Measurements from ENCODE around the gene SLC9A3.

The SLC9A3 gene

DNA sequence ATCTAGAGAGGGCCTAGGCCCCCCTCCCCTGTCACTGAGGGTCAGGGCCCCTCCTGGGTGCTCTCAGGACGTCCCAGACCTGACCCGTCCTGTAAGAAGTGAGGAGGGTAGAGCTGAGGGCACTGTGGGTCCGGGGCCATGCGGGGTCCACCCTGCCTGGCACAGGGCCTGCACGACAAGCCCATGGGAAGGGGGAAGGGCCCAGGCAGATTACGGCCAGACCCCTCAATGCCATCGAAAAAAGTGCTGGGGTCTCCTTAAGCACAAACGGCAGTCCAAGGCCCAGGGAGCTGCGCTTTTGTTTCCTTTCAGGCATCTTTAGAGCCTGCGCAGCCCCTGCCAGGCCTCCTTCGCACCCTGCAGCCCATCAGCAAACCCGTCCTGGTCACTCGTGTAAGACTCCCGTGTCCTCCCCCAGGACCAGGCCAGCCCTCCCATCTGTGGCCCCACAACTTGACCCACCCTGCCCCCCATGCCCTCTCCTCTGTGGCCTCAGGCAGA is 85.7 kb downstream of the SLC9A3 start:
- DNase-seq: no peak

DNA sequence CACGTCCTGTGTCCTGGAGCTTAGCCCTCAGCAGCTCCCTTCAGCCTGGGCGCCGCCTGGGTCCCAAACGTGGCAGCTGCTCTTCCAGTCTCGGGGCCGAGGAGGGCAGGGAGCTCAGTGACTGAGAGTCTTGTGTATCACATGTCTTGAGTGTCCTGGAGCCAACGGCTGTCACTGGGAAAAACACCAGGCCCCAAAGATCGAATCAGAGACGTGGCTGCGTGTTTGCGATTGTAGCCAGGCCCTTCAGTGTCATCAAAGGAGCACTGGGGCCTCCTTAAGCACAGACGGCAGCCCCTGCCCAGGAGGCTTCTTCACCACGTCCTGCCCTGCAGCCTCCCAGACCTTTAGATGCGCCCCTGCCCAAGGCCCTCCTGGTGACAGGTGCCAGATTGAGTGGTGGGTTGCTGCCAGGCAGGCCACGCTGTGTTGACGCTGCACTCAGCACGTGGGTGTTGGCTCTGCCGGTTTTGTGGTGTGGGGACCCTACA is 86.9 kb downstream of the SLC9A3 start:
- no peak for DNase-seq

DNA sequence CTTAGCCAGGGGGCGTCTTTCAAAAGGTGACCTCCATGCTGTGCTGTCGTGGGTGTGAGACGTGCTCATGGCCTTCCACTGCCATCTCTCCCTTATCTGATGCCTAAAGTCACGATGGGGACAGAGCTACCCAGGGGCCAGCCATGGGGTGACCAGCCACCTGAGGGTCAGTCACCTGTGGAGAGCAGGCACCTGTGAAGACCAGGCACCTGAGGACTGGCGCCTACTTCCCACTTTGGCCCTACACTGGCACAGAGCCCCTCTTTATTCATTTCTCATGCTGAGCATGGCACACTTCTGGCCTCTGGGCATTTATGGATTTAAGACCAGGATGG is 87.6 kb downstream of the SLC9A3 start:
- DNase-seq: no peak

DNA sequence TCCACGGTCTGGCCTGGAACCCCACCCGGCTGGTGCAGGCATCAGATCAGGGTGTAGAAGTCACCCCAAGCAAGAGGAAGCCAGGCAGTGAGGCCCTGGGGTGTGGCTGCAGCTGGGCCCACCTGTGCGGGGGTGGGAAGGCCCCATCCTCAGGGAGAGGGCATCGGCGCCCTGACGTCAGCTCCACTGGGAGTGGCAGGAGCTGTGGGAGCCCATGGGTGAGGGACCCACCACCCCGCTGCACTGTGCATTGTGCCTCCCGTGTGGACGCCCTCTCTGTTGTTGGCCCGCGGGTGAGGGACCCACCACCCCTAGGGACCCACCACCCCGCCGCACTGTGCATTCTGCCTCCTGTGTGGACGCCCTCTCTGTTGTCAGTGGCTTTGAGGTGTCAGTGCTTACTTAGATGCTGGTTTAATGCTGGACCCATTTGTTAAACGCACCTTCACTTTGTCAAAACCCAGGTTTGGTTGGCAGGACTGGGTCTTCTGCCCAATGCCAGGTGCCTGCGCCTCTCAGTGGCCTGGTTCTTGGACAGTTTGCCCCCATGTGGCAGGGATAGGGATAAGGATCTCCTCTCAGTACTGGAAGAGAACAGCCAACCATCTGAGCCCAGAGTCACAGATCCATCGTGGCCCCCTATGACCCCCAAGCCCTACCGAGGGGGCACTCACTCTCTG is 88.1 kb downstream of the SLC9A3 start:
- DNase-seq: peak in 1 of 2 experiments; percentile 40

DNA sequence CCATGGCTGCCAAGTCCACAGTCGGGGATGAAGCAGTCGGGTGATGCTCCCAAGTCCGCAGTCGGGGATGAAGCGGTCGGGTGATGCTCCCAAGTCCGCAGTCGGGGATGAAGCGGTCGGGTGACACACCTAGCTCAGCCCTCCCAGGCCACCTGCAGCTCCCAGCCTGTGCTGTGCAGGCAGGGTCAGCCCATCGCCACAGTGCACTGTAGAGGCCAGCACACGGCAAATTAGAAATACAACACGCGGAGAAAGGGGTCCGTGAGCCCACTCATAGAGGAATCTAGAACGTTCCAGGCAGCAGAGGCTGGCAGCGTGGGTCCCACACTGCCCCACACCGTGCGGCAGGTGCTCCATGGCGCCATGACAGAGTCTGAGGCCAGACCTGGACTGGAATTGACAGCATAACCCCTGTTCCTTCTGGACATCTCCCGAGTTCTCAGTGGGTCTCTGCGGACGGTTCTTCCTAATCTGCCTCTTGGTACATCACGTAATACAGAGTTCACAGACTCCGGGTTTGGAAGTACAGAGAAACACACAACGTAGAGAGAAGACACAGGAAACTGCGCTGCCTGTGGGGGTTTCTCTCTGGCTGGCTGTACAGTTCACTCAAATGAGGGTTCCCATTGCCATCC is 89.0 kb downstream of the SLC9A3 start:
- DNase-seq: no peak

DNA sequence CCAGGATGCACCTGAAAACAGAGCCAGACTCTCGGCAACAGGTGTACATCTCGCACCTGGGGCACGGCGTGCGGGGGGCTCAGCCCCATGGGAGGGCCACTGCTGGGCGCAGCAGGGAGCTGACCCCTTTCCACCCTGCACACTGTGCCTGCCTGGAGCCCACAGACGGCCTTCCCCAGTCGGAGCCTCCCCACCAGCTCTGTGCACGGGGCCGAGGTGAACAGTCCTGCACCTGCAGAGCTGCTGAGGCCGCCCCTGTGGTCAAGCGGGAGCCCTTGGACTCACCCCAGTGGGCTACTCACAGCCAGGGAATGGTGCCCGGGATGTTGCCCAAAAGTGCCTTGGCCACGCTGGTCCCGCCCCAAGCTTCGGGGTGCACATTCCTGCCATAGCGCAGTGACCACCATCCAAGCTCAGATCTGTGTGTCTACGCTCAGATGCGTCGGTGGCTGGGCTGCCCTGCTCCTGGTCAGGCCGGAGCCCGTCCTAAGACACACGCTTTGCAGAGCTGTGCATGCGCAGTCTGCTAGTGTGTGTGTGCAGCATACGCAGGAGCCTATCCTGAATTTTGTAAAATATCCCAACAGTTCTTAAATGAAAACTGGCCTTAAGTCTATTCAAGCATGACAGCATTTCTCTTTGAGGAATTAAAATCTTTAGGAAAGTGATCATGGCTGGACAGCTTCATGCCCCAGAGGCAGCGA is 89.7 kb downstream of the SLC9A3 start:
- DNase-seq: no peak

DNA sequence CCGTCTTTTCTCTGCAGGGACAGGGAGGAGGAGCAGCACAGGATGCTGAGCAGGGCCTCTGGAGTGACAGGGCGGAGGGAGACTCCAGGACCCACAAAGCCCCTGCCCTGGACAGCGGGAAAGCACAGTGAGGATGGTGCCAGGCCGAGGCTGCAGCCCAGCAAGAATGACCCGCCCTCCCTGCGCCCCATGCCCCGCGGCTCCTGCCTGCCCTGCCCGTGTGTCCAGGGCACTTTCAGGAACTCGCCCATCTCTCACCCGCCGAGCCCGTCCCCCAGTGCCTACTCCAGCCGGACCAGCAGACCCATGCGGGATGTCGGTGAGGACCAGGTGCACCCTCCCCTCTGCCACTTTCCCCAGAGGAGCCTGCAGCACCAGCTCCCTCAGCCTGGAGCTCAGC is 90.4 kb downstream of the SLC9A3 start:
- no peak for DNase-seq

DNA sequence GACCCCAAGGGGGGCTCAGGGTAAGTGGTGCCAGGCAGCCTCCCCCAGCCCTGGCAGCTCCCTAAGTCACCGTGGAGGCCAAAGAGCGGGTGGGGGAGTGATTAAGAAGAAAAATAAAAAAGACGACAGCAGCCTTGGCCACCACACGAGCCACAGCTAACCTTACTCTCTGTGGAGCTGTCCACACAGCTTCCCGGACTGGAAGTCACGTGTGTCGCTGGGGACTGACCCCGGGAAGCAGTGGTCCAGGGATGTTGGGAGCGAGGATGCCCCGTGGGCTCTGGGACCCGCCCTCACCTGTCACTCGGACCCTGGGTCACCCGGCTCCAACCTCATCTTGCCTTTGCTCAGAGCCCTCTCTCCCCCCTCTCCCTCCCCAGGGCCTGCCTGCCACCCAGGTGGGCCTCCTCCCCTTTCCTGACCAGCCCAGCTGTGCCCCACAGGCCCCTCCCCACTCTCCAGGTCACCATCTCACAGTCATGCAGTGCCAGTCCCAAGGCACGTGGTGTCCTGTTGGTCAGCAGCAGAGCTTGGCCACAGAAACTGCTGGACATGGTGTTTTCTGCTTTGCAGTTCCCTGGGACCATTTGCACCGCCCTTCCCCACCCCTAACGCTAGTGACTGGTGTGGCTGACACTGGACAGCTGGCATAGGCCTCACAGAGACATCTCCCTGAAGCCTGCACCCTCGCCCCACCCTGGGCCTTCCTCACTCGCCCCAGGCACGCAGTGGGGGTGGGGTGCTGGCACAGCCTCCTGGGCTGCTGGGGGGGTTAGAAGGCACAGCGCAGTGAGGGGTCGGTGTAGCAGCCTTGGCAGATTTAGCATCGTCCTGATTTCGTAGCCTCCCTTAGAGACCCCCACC is 91.1 kb downstream of the SLC9A3 start:
- DNase-seq: no peak

DNA sequence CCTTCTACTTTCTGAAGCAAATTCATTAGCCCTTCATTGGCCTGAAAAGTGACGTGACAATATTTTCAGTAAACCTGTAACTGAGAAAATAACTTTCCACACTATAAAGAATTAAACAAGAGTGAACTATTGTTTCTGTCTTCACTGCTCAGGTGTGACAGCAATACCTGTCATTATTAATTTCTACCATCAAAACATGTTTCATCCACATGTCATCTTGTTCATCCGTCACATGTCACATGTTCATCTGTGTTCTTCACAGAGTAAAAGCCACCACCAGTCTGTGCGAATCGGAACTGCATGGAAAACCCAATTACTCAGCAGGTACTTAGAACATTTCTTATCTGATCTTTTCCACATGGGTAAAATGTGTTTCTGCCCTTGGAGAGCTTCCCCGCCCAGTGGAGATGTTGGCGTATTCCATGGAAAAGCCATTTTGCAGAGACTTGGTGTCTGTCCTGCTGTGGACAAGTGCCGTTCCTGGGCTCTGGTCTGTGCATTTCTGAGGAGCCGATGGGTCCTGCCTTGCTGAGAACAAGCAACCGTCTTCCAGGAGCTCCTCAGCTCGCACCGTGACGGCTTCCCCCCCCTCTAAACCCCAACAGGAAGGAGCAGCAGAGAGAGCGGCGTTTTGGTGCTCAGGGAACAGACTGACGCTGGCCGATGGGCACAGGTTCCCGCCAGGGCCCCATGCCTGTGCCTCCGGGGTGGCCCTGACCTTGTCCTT is 91.9 kb downstream of the SLC9A3 start:
- no peak for DNase-seq

DNA sequence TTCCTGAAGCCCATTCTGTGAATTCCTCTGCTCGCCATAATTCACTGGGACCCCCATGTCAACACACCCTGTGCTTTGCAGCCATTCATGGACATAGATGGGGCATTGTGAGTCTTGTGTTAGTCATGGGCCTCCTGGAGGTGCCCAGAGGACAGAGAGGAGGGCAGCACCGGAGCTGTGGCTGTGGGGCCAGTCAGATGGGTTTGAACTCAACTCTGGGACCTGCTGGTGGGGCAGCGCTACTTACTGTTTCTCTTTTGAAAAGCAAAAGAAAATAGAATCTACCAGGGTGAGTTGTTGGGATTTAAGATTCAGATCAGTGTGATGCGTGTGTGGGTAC is 92.6 kb downstream of the SLC9A3 start:
- DNase-seq: no peak

DNA sequence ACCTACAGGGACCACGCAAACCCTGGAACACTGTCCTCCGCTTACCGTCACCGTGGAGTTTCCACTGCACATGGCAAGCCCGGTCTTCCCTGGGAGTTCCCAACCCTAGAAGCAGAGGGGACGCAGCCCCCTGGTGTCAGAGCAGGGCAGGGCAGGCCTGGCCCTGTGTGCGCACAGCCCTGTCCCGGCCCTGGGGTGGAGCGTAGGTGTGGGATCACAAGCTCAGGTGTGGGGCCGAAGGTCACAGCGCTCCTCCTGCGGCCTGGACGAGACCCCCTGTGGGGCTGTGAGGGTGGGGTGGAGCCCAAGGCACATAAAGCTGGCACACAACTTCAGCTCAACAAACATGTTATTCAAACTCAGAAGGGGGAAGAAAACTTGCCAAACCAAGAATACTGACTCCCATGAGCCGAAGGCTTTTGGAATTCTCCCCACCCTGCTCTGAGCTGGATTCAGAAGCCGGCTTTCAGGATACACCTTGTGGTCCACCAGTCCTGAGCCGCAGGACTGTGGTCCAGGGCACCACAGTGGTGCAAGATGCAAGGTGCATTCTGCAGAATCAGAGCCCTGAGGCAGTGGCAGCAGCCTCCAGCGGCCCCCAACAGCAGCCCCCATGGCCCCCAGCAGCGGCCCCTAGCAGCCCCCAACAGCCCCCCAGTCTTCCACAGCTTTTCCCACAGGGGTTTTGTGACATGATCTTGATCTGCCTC is 93.1 kb downstream of the SLC9A3 start:
- DNase-seq: peak in 1 of 2 experiments; percentile 16

DNA sequence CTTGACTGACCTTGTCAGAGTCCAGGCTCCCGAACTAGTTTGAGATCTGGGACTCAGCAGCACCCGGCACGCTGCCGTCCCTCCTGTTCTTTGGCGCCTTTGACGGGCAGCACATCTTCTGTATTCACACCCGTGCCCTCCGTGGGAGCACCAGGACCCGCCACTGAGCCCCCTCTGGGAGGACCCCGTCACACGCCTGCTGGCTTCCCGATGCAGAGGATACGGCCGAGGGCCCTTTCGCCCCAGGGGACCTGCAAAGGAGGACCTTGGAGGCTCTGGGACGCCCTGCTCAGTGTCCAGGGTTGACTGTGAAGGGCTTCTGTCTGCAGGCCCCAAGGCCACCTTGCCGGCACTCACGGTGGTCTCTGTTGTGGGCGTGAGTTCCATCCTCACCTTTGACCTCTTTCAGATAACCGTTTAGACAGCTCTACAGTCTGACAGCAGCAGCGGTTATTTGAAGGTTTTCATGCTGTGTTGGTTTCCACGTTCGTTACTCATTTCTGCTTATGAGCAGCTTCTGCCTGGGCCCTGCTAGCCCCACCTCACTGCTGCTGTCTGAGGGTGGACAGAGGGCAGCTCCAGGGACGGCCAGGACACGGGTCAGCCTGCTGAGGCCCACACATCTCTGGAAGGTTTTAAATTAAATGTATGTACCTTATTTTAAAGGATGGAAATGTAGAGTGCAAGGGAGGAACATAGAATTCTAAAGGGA is 93.9 kb downstream of the SLC9A3 start:
- DNase-seq: no peak

DNA sequence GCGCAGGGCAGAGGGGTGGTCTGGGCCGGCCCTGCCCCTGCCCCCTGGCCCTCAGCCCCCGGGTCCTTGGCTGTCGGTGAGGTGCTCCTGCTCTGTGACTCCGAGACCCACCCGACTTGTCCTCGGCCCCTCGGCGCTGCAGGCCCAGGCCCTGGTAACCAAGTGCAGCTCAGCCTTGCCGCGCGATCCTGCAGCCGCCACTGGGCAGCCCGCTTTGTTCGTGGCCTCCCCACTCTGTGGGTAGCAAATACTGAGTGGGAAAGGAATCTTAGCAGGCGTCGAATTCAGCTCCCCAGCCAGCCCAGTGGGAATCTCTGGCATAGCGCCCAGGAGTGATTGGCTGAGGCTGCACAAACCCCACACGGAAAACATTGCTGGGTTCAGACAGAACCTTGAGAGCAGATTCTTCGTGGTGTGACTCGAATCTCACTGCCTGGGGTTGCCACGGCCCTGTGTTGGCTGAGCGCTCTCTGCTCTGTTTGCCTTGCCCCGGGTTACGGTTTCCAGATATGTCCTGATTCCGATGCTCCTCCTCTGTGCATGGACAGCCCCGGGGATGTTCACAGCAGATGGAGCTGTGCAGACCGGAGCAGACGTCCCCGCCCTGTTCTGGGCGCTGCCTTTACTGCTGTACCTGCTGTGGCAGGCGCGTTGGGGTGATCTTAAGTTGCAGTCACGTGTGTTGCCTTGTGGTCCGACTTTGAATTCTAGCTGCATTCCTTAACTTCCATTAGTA is 94.6 kb downstream of the SLC9A3 start:
- no peak for DNase-seq

DNA sequence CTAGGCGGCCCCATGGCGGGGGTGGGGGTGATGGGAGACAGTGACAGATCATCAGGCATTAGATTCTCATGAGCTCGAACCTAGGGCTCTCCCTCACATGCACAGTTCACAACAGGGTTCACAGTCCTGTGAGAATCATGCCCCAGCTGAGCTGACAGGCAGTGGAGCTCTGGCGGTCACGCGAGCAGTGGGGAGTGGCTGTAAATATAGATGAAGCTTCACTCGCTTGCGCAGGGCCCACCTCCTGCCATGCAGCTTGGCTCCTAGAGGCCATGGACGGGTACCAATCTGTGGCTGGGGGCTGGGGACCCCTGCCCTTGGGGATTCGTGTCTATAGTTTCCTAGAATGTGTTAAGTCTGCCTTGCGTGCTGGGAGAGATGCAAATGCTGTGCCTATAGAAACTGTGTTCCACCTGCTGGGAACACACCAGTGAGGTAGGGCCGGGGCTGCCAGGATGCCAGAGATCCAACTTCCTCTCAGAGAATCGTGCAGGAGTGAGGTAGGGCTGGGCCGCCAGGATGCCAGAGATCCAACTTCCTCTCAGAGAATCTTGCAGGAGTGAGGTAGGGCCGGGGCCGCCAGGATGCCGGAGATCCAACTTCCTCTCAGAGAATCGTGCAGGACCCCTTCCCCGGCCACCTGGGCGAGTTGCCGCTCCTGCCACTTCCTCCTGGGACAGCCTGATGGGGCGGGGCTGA is 95.3 kb downstream of the SLC9A3 start:
- DNase-seq: no peak

DNA sequence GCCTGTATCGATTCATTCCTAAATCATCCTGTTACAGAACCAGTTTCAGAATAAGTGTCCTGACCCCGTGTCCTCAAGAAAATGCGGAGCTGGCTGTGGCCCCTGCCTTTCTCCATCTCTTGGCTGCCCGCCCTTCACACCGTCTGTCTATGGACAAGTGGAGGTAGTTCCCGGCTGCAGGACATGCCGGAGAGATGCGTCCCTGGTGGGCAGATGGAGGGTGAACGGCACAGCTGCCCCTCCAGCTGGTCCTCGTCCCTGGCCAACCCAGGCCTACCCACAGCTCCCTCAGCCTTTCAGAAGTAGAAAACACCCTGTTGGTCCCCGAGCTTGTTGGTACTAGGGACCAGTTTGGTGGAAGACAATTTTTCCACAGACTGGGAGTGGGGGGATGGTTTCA is 96.0 kb downstream of the SLC9A3 start:
- no peak for DNase-seq

DNA sequence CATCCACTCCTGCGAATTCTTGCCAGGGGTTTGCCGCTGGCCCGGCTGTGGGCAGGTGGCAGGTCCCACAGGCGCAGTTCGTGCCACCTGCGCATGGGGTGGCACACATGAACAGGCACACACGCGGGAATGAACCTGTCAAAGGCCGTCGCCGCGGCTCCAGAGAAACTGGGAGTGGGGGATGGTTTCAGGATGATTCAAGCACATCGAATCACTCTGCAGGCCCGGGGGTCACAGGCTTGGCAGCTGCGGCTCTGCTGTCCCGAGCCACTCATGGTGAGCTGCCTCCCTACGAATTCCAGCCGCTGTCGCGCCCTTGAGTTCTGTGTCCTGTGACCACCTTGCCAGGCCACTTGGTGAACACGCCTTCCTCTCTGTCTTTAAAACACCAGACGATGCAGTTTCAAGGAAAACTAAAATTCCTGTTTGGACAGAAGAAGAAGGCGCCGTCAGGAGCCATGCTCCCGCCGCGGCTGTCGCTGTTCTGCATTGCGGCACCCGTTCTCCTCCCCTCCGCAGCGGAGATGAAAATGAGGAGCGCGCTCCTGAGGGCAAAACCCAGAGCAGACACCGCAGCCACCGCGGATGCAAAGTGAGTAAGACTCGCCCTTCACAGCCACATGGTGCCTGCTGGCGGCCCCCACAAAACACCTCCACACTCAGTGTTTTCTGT is 96.7 kb downstream of the SLC9A3 start:
- no peak for DNase-seq

DNA sequence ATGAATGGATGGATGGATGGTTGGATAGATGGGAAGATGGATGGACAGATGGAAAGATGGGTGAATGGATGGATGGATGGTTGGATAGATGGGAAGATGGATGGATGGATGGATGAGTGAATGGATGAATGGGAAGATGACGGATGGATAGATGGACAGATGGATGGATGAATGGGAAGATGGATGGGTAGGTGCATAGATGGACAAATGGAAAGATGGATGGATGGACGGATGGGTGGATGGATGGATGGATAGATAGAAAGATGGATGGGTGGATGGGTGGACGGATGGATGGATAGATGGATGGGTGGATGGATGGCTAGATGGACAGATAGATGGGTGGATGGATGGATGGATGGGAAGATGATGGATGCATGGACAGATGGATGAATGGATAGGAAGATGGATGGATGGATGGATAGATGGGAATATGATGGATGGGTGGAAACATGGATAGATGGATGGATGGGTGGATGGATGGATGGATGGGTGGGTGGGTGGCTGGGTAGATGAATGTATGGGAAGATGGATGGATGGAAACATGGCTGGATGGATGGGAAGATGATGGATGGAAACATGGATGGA is 97.8 kb downstream of the SLC9A3 start:
- DNase-seq: no peak

DNA sequence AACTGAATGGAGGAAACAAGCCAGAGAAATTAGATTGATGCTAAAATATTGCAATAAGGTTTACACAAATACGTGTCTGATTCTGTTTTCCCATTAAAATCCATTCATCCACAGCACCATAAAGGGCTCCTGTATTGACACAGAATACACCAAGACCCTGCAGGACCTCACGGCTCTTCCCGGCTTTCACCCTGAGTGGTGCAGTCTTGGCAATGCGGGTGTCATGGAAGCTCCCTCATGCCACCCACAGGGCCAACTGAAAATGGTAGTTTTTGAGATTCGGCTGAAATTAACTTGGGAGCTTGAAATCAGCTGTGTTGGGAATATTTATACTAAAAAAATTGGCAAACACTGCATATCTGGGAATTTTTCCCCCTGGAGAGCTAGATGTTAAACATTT is 98.5 kb downstream of the SLC9A3 start:
- no peak for DNase-seq

Data from SW 1271 (cell line).